Kidney epithelial cell (primary cell): Measurements from ENCODE around the gene HOXA2. TPM values are rescaled to one million over a fixed set of nuclear protein-coding genes. Genes with fewer than 3 reads are reported as not detected.
A peak's percentile ranks its signal among the peaks of the same experiment; 100 is the strongest.

ENCODE experiments used
- DNase-seq: peaks from one replicate; pipeline ENCODE4 v3.0.0-alpha.2; 2010; ENCODE audit warnings: low read depth
- H3K27me3 ChIP-seq: 2 replicates; pipeline ENCODE4 v1.6.0; 2011; ENCODE audit warnings: low read length; ENCODE audit not compliant: control insufficient read depth, insufficient read depth
- H3K36me3 ChIP-seq: 2 replicates; pipeline ENCODE4 v1.5.1; 2011; ENCODE audit warnings: low read length; ENCODE audit not compliant: control insufficient read depth, insufficient read depth
- H3K4me3 ChIP-seq: 2 replicates; pipeline ENCODE4 v1.5.1; 2011; ENCODE audit warnings: low read depth, mild to moderate bottlenecking, control low read depth, low read length
- total RNA-seq: library from RNA; depleted of rRNA; stranded (reverse); fragments of >200 nt; gene quantifications from 2 replicates; pipeline ENCODE4 v1.2.3, GENCODE V29; 2015
- TF ChIP-seq, protein P1 (sequence below): IDR thresholded peaks from 2 replicates; pipeline ENCODE4 v1.5.1; 2011; ENCODE audit warnings: mild to moderate bottlenecking, moderate library complexity, low read length, control low read depth, inconsistent platforms; ENCODE audit not compliant: insufficient read depth, poor library complexity, severe bottlenecking

The HOXA2 gene
- total RNA-seq, 1 donor from 2014 or later = 1.1 TPM

DNA sequence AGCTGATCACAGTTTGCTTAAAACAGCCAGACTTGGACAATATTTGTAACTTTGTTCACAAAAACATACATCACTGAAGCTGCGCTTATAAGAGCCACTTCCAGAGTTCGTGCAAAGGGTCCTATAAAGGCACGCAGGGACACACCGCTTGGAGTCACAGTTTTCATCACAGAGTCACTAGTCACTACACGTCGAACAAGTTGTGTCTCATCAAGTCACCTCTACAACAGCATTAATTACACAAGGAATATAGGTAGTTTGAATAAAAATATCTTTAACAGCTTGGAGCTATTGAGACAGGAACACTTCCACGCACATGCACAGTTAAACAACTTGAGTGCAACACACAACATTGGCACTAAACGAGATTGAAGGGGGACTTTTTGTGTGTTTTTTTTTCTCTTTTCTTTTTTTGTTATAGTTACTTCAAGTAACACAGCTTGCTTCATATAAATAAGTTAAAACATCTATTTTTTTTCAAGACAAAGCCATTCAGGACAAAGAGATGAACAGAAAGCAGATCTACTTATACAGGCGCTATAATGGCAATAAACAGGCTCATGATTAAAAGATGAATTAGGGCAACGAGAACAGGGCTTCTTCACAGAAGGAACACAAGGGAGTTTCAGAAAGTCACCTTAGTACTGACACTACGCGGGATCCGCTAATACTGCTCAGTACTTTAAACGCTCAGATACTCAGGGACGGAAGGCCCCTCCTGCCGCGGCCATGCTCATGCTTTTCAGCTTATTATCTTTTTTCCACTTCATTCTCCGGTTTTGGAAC lies 38.8 kb upstream of the HOXA2 start:
- TF ChIP-seq, protein P1, sequence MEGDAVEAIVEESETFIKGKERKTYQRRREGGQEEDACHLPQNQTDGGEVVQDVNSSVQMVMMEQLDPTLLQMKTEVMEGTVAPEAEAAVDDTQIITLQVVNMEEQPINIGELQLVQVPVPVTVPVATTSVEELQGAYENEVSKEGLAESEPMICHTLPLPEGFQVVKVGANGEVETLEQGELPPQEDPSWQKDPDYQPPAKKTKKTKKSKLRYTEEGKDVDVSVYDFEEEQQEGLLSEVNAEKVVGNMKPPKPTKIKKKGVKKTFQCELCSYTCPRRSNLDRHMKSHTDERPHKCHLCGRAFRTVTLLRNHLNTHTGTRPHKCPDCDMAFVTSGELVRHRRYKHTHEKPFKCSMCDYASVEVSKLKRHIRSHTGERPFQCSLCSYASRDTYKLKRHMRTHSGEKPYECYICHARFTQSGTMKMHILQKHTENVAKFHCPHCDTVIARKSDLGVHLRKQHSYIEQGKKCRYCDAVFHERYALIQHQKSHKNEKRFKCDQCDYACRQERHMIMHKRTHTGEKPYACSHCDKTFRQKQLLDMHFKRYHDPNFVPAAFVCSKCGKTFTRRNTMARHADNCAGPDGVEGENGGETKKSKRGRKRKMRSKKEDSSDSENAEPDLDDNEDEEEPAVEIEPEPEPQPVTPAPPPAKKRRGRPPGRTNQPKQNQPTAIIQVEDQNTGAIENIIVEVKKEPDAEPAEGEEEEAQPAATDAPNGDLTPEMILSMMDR = no peak
- peaks cover 3% of the 10 kb centered on the region for H3K36me3 ChIP-seq
- H3K4me3 ChIP-seq = peak overlapping the region; percentile 72
- peaks cover 2% of the 10 kb centered on the region for H3K27me3 ChIP-seq
- DNase-seq = no peak

DNA sequence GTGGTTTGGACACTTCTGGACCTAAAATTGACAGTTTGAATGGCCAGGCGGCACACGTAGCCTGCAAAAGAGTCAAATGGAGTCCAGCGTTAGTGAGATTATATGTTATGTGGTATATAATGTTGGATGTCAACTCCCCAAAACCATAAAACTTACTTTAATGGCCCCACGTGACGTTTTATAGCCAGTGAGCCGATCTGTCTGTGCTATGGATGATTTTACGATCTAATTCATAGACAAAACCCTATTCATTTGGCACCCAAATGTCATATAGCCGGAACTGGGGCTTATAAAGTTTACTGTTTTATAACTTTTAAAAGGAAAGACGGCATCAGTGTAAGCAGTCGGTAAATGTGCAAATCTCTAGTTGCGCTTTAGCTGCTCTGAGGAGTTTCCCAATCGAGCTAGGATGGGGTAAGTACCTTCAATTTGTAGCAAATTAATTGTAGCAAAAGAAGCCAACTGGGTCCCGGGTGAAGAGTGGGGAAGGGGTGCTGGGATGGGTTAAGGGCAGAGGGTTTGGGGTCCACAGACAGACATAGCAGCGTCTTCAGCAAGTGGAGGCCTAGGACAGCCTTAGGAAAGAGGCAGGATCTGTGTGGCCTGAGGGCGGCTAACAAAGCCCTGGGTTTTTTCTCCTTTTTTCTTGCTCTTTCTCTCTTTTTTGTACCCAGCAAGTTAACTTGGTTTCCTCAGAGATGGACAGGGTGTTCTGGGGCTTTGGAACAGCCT lies 37.8 kb upstream of the HOXA2 start:
- TF ChIP-seq, protein P1 = no peak
- Histone ChIP-seq H3K4me3 (peak overlapping the region; percentile 72), H3K27me3 (peaks cover 2% of the 10 kb centered on the region), H3K36me3 (peaks cover 3% of the 10 kb centered on the region)
- no peak for DNase-seq

DNA sequence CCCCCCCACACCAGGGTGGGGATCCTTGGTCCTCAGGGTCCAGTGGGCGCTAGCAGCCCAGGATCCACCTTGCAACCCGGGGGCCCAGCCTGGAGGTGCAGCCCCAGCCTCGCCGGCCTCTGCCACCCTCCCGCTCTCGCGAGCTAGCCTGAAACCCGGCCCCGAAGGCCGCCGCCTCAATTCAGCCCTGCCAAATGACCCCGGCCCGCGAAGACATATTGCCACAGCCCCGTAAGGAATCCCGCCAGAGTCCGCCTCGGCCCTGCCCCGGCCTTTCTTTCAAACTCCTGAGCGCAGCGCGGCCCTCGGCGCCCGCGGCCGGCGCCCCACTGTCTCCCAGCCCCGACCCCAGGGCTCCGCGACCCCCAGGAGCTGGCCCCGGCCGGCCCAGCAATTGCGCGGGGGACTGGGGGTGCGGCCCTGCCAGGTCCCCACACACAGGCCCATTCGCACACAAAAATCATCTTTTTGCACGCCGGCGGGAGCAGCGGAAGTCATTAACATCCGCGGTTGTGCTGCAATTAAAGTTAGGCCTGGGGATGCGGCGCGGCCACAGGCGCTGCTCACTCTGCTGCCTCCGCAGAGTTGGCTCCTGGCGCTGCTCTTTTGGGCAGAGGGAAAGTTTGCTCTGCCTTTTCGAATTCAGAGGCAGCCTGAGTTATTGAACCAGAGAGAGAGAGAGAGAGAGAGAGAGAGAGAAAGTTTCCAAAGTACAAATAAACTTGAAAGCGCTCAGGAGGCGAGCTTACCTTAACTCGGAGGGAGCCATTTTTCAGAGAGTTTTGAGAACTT lies 37.0 kb upstream of the HOXA2 start:
- Histone ChIP-seq H3K36me3 (peaks cover 3% of the 10 kb centered on the region), H3K4me3 (peak overlapping the region; percentile 72), H3K27me3 (peaks cover 2% of the 10 kb centered on the region)
- DNase-seq = no peak
- TF ChIP-seq, protein P1 = no peak

DNA sequence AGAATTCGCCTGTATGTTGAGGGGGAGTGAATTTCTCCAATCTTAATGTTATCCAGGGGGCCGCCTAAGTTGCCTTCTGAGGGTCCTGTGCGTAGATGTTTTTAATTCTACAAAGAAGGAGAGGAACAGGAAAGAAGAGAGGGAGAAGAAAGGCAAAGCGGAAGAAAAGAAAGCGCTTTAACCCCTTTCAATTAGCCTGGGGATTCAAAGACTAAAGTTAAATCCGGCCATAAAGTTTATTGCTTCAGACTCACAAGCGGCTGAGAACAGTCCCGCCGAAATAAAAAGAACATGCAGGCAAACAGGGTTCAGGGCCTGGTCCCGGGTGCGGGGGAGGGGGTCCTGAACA lies 36.5 kb upstream of the HOXA2 start:
- Histone ChIP-seq H3K27me3 (peaks cover 2% of the 10 kb centered on the region), H3K4me3 (peak overlapping the region; percentile 72), H3K36me3 (peaks cover 1% of the 10 kb centered on the region)
- no peak for DNase-seq
- TF ChIP-seq, protein P1 = no peak

DNA sequence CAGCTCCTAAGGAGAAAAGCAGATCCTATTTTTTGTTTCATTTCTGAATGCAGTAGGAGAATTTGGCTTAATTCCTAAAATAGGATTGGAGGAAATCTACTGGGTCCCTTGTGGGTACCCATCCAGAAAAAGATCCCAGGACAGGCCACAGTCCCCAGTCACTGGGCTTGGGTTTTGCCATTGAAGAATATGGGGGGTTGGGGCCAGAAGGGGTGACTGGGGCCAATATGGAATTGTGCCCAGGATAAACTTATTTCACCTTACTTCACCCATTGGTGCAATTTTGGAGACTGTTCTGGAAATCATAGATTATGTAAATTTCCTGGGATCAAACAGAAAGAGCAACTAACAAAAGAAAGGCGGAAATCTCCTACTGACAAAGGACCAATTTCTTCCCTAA lies 36.0 kb upstream of the HOXA2 start:
- peaks cover 1% of the 10 kb centered on the region for H3K36me3 ChIP-seq
- peaks cover 2% of the 10 kb centered on the region for H3K27me3 ChIP-seq
- H3K4me3 ChIP-seq = peak overlapping the region; percentile 72
- TF ChIP-seq, protein P1 = no peak
- DNase-seq = no peak
